Stimulated activated CD8-positive, alpha-beta memory T cell treated with anti-CD3 and anti-CD28 coated beads, Interleukin-12 subunit alpha, Interleukin-12 subunit beta, amount 100 ng/mL, for 4 hours (primary cell): ENCODE data around the gene ZBTB8A.
"Not testable (repeated sequence)": the region's sequence is repeated elsewhere in the genome, so short reads cannot be mapped to it uniquely, and the experiment has no call there.

Experiments
- DNase-seq: peaks from one replicate; pipeline ENCODE4 v3.0.0-alpha.2; 2020; ENCODE audit warnings: low read depth

The ZBTB8A gene

DNA sequence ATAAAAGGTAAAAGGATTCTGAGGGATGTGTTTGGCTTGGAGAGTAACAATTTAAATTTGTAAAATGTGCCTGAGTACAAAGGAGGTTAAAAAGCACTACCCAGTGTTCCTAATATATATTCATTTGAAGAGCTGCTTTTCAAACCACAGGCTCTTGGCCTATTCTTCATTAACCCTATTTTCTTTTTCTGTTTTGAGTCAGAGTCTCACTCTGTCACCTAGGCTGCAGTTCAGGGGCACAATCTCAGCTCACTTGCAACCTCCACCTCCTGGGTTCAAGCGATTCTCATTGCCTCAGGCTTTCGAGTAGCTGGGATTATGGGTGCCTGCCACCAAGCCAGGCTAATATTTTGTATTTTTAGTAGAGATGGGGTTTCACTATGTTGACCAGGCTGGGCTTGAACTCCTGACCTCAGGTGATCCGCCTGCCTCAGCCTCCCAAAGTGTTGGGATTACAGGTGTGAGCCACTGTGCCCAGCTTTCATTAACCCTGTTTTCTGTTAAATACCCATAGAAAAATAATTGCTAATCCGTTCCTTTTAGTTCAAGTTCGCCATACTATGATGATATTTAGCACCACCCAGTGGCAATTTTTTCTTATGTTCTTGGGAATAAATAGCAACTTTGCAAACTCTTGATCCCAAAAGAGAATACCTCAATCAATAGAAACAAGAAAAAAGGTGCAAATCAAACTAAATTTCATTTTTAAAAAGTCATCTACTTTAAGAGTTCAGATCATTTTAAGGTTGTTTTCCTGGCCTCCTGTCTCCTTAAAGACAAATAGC is 80.7 kb downstream of the ZBTB8A start:
- no peak for DNase-seq

DNA sequence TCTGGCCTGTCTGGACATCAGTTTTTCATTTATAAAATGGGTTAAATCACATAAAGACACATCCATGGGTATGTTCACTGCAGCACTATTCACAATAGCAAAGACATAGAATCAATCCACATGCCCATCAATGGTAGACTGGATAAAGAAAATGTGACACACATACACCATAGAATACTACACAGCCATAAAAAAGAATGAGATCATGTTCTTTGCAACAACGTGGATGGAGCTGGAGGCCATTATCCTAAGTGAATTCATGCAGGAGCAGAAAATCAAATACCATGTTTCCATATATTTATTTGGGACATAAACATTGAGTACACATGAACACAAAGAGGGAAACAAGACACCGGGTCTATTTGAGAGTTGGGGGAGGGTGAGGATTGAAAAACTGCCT is 83.0 kb downstream of the ZBTB8A start:
- DNase-seq: no peak

DNA sequence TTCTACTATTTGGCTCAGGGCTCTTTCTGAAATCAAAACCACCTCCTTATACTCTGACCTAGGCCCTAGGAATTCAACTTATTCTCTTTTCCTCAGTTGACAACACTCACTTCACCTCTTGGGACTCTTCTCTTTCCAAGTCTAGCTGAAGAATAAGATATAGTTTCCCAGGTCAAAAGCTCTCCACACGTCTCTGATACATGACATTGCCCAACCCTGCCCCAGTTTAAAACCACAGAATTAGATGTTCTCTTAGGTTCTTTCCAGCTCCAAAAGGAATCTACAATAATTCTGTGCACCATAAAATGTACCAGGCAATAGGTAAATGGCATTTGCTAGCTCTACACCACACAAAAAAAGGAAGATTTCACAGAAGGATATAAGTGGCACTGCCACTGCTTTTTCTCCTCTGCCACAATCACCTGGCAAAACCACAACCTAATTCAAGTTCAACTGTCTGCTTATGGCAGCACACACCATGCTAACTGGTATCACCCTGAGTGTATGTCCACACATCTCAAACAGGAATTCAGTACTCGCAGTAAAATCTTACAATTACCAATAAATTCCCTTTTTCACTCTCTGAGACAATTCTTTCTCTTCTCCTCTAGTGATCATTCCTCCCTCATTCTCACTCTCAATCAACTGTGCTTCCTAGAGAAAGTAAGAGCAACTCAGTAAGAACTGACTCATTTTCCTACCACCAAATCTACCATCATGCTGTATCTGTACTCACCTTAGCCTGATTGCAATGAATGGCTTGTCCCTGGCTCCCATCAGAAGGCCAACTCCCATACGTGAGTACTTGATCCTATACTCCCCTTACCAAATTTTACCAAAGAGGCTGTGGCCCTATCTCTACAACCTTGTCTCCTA is 83.8 kb downstream of the ZBTB8A start:
- no peak for DNase-seq

DNA sequence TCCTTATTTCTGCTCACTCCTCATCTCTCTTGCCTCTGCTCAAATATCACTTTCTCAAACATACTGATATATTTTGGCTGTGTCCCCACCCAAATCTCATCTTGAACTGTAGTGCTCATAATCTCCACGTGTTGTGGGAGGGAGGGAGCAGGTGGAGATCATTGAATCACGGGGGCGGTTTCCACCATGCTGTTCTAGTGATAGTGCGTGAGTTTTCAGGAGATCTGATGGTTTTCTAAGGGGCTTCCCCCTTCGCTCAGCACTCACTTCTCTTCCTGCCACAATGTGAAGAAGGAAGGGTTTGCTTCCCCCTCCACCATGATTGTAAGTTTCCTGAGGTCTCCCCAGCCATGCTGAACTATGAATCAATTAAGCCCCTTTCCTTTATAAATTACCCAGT is 84.5 kb downstream of the ZBTB8A start:
- DNase-seq: no peak

DNA sequence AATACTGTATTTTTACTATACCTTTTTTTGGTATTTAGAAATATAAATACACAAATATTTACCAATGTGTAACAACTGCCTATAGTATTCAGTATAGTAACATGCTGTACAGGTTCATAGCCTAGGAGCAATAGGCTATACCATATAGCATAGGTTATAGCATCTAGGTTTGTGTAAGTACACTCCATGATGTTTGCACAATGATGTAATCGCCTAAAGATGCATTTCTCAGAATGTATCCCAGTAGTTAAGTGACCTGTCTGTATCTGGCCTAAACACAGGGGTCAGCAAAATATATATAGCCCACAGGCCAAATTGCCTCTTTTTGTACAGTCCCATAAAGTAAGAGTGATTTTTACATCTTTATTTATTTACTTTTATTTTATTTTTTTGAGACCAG is 86.9 kb downstream of the ZBTB8A start:
- DNase-seq: no peak

DNA sequence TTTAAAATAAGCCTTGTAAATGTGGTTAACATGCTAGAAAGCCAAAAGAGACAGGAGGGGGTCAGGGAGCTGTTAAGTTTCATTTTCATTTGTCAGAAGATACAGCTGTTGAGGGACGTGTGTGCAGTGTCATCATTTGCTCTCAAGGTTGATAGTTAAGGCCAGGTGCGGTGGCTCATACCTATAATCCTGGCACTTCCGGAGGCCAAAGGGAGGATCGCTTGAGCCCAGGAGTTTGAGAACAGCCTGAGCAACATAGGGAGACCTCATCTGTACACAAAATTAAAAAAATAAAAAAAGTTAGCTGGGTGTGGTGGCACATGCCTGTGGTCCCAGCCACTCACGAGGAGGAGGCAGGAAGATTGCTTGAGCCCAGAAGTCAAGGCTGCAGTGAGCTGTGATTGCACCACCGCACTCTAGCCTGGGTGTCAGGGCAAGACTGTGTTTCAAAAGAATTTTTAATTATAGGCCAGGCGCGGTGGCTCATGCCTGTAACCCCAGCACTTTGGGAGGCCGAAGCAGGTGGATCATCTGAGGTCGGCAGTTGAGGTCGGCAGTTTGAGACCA is 88.5 kb downstream of the ZBTB8A start:
- DNase-seq: no peak

DNA sequence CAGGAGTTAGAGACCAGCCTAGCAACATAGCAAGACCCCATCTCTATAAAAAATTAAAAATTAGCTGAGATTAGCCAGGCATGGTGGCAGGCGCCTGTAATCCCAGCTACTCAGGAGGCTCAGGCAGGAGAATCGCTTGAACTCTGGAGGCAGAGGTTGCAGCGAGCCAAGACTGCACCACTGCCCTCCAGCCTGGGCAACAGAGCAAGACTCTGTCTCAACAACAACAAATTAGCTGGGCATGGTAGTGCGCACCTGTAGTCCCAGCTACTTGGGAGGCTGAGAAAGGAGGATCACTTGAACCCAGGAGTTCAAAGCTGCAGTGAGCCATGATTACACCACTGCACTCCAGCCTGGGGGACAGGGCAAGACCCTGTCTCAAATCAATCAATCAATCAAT is 90.9 kb downstream of the ZBTB8A start:
- not testable (repeated sequence) for DNase-seq

DNA sequence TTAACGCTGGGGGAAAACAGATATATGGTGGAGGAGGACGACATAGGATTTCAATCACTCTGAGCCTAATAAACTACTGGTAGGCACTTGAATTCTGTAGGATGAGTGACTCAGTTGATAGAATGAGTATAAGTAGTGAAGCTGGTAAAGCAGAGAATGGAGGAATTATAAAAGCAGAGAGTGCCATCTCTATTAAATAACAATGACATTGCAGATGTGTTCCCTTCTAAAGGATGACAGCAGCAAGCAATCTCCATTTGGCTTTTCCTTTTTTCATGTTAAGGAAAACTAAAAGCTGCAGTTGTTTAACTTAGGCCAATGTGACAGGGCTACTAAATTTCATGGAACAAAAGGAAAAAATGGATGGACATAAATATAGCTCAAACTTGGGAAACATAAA is 93.6 kb downstream of the ZBTB8A start:
- no peak for DNase-seq

DNA sequence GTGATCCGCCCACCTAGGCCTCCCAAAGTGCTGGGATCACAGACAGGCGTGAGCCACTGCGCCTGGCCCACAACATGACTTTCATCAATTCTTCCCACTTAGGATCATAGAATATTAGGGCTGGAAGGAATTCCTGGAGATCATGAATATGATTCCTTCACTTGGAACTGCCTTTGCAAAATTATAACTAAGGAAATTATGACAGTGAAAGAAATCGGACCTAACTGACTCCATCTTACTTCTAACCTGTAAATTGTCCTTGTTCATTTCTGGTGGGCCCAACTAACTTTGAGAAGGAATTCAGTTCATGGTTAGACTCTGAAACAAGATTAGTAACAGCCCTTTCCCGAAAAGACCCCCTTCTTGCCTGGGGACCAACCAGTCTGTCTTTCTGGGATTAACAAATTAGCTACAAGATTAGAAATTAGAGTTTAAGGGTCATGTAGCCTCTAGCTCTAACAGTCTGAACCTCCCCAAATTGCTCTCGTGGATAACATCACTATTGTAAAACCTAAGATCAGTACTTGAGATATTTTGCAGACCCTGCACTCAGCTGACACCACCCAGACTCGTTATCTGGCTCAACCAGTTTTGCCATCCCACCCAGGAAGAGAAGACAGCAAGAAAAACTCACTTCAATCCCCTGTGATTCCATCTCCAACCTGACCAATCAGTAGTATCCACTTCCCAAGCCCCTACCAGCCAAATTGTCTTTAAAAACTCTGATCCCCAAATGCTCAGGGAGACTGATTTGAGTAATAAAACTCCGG is 96.5 kb downstream of the ZBTB8A start:
- DNase-seq: no peak

DNA sequence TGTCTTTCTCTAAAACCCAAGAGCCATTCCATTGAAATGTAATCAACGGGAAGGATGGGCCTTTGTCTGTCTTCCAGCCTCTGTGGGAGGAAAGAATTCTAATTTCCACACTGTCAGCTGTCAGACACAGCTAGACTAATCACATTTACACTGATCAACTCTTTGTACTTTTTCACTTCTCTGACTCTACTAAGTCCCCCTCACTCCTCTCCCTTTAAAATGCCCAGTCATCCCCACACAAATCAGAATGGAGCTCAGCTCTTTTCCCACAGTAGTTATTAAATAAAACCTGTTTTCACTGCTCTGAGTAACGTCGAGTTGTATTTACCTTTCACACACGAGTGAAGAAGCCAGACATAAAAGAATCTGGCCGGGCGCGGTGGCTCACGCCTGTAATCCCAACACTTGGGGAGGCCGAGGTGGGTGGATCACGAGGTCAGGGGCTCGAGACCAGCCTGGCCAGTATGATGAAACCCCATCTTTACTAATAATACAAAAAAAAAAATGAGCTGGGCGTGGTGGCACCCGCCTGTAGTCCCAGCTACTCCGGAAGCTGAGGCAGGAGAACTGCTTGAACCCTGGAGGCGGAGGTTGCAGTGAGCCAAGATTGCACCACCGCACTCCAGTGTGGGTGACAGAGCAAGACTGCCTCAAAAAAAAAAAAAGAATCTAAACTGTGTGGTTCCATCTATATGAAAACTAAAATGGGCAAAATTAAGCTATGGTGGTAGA is 97.9 kb downstream of the ZBTB8A start:
- DNase-seq: no peak

DNA sequence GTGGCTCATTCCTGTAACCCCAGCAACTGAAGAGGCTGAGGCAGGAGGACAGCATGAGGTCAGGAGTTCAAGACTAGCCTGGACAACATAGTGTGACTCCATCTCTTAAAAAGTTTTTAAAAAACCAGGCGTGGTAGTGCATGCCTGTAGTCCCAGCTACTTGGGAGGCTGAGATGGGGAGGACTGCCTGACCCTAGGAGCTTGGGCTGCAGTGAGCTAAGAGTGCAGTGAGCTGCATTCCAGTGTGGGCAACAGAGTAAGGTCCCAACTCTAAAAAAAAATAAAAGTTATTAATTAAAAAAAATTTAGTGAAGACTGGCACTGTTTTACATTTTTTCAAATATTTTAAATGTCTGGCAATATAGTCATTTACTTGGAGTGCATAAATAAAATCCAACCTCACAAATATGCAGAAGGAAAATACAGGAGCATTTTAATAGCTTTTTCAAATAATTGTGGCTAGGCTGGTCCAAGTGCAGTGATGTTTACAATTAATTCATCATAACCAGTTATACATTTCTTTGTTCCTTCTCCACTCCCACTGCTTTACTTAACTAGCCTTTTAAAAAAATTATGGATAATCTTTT is 100.4 kb downstream of the ZBTB8A start:
- no peak for DNase-seq

DNA sequence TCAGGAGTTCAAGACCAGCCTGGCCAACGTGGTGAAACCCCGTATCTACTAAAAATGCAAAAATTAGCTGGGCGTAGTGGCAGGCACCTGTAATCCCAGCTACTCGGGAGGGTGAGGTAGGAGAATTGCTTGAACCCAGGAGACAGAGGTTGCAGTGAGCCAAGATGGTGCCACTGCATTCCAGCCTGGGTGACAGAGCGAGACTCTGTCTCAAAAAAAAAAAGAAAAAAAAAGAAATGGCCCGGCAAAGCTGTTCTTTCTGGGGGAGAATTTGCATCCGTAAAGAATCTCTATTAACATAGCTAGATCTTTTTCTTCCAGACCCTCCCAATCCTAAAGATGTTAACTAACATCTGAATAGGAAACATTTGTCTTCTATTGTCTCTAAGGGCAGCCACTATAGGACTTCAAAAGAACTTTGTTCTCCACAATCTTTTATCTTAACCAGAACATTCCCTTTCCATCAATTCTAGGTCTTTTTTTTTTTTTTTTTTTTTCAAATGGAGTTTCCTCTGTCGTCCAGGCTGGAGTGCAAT is 103.1 kb downstream of the ZBTB8A start:
- DNase-seq: not testable (repeated sequence)

DNA sequence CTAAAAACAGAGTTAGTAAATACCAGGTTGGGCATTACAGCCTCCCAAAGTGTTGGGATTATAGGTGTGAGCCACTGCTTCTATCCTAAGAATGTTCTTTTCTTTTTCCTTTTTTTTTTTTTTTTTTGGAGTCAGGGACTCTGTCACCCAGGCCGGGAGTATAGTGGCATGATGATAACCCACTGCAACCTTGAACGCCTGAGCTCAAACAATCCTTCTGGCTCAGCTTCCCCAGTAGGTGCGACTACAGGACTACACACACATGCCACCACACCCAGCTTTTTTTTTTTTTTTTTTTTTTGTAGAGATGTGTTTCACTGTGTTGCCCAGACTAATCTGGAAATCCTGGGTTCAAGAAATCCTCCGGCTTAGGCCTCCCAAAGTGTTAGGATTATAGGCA is 105.2 kb downstream of the ZBTB8A start:
- DNase-seq: no peak

DNA sequence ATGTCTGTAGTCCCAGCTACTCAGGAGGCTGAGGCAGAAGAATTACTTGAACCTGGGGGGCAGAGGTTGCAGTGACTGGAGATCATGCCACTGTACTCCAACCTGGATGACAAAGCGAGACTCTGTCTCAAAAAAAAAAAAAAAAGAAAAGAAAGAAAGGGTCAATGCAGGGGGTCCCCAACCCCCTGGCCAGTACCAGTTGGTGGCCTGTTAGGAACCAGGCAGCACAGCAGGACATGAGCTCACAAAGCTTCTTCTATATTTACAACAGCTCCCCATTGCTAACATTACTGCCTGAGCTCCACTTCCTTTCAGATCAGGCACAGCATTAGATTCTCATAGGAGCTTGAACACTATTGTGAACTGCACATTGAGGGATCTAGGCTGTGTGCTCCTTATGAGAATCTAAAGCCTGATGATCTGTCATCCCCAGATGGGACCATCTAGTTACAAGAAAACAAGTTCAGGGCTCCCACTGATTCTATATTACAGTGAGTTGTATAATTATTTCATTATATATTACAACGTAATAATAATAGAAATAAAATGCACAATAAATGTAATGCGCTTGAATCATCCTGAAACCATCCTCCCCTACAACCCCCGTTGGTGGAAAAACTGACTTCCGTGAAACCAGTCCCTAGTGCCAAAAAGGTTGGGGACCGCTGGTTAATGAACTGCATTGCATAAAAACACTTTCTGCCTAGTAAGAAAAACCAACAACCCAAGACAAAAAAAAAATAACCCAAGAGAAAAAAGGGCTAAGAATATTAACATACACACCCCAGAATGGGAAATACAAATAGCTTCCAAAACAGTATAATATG is 108.3 kb downstream of the ZBTB8A start:
- DNase-seq: no peak

DNA sequence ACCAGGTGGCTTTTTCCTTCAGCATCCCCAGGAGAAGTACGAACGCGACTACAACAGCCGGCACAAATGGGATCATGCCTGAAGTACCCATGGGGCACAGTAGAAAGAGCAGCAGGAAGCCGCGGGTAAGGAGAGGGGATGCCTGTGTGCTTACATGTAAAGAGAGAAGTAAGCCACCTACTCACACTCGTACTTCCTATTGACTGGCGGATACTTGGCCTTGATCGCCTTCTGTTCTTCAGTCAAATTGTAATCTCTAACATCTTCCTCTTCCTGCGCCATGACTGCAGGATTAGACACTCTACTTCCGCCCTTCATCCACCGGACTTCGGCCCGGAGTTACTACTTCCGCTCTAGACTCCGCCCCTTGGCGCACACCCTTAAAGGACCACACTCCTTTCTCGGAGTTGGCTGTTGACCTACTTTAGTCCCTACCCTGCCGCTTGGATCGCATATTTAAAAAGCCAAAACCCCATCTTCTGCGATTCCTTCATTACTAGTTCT is 111.1 kb downstream of the ZBTB8A start, which contains the start of gene ZBTB8OS:
Gene ZBTB8OS (minus strand): TSS at position 303 of the 504 bp plus-strand sequence. CDS start 21 bp downstream, at position 282.
- peak; percentile 71 for DNase-seq

DNA sequence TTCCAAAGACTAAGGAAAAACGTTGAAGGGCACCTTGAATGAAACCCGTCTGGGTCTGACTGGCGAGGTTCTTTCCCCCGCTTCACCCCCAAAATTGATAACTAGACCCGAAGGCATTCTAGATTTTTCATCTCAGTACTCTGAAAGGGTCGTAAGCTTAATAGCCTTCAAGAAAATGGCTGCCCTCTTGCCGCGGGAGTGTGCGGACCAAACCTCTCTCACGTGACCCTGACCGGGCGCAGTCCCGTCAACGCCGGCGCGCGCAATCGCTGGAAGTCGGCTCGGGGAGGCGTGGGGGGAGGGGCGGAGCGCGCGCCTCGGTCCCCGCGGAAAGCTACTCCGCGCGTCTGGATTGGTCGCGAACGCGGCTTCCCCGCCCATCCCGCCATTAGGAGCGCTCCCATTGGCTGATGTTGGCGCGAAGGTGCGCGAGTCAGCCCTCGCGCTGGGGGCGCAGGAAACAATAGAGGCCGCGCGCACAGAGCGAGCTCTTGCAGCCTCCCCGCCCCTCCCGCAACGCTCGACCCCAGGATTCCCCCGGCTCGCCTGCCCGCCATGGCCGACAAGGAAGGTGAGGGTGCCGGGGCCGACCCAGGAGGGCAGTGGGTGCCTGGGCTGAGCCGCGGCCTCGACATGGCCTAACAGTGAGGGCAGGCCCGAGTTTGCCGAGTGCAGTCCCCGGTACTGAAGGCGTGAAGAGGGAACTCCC is 111.7 kb downstream of the ZBTB8A start, which contains the start of gene RBBP4:
Gene RBBP4 (plus strand): TSS at position 457 of the 709 bp plus-strand sequence. CDS start 99 bp downstream, at position 556.
- peak; percentile 99 for DNase-seq

DNA sequence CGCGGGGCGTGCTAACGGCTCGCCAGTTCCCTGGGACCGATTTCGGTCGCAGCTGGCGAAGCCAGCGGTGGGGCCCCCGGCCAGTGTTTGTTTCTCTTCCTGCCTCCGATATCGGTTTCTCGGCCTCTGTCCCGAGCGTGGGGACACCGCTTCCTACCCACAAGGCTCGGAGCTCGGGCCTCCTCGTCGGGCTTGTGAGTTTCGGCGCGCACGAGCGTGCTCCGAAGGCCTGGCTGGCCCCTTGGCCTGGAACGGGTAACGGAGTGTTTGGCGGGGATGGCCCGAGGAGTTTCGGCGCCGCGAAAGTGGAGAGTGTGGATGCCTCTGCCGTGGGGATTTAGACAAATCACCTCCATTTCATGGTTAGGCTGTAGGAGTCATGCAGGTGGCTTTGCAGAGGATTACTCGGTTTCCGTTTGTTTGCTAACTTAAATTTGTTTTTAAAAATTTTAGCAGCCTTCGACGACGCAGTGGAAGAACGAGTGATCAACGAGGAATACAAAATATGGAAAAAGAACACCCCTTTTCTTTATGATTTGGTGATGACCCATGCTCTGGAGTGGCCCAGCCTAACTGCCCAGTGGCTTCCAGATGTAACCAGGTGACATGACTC is 112.3 kb downstream of the ZBTB8A start:
- no peak for DNase-seq

DNA sequence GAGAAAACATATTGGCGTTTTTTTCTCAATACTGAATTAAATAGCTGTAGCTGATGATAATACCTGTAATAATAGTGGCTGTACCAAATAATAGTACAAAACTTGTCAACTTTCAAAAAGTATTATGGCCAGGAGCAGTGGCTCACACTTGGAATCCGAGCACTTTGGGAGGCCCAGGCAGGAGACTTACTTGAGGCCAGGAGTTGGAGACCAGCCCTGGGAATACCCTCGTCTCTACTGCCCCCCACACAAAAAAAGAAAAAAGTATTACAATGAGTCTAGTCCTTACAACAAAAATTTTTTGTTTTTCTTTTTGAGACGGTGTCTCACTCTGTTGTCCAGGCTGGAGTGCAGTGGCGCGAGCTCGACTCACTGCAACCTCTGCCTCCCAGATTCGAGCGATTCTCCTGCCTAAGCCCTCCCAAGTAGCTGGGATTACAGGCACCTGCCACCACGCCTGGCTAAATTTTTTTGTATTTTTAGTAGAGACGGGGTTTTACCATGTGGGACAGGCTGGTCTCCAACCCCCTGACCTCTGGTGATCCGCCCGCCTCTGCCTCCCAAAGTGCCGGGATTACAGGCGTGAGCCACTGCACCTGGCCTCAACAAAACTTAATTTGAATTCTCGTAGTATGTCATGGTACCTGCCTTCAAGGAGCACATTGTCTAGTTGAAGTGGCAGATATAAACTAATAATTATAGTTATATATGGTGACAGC is 113.2 kb downstream of the ZBTB8A start:
- no peak for DNase-seq
